ENCODE measurements around the gene FLYWCH1. TPM values are rescaled to one million over a fixed set of nuclear protein-coding genes. Genes with fewer than 3 reads are reported as not detected.

The FLYWCH1 gene
- total RNA-seq, 1 experiment from 2014 or later = 12.5 TPM

- Histone ChIP-seq H3K79me1 (ENCODE audit: insufficient read depth, low read depth, low read length, poor library complexity, severe bottlenecking) (no peaks in the 10 kb centered on the region), H3K4me1 (ENCODE audit: insufficient read depth, low read length) (no peaks in the 10 kb centered on the region), H3K9ac (ENCODE audit: extremely low read depth, insufficient read length, low read length) (no peak overlapping the region), H2BK15ac (ENCODE audit: low read depth, low read length) (no peak overlapping the region), H4K5ac (ENCODE audit: insufficient read length, low read depth, low read length) (no peak overlapping the region), H2BK5ac (ENCODE audit: insufficient read length, low read length) (no peak overlapping the region), H3K14ac (ENCODE audit: insufficient read depth, low read length) (no peak overlapping the region), H2BK12ac (ENCODE audit: insufficient read length, low read depth, low read length) (no peak overlapping the region), H3K79me2 (ENCODE audit: insufficient read depth, low read length) (no peaks in the 10 kb centered on the region), H3K56ac (ENCODE audit: insufficient read length, low read depth, low read length) (no peak overlapping the region), H3K27ac (ENCODE audit: insufficient read length, low read depth, low read length) (no peak overlapping the region), H3K9me3 (ENCODE audit: control insufficient read depth, low read depth, low read length) (no peaks in the 10 kb centered on the region), H3K27me3 (ENCODE audit: insufficient read depth, low read length) (peaks cover 3% of the 10 kb centered on the region; the same call in 1 of the 2 replicates), H3K18ac (ENCODE audit: insufficient read length, low read depth, low read length) (no peak overlapping the region), H2AK5ac (ENCODE audit: insufficient read length, low read length) (no peak overlapping the region), H3K4me2 (ENCODE audit: insufficient read depth, insufficient read length, low read length) (peak overlapping the region; percentile 48), H4K8ac (replicated peaks; ENCODE audit: insufficient read length, low read depth, low read length) (no peak overlapping the region), H4K20me1 (ENCODE audit: control insufficient read depth, insufficient read depth, insufficient read length) (no peaks in the 10 kb centered on the region), H4K91ac (ENCODE audit: insufficient read length, low read depth, low read length) (no peak overlapping the region), H3T11ph (ENCODE audit: low read length) (no peak overlapping the region), H3K4ac (ENCODE audit: low read depth, low read length) (no peak overlapping the region), H2BK20ac (ENCODE audit: low read depth, low read length, poor library complexity, severe bottlenecking) (no peak overlapping the region), H2AFZ (ENCODE audit: low read length) (no peak overlapping the region), H3K23me2 (ENCODE audit: insufficient read length, low read depth, low read length, poor library complexity, severe bottlenecking) (peaks cover 2% of the 10 kb centered on the region), H2BK120ac (ENCODE audit: low read depth, low read length, poor library complexity, severe bottlenecking) (no peak overlapping the region), H3K23ac (ENCODE audit: insufficient read length, low read depth, low read length) (no peak overlapping the region)
- Mint-ChIP-seq H3K4me3 (peak overlapping the region; percentile 79 to 83), H3K27me3 (ENCODE audit: low read depth) (peaks cover 72% of the 10 kb centered on the region), H3K36me3 (ENCODE audit: insufficient read depth in 1 of 3, low read depth in 3 of 3) (no peaks in the 10 kb centered on the region; a peak in 1 of 7 replicates), H3K27ac (no peak overlapping the region), H3K9me3 (no peaks in the 10 kb centered on the region), H3K4me1 (0 out of 4 replicates have a peak, but pooled peaks cover 0 to 3% of the 10 kb centered on the region in 2 experiments)
- no CpG with 5 or more reads among the region's 8 CpGs for WGBS (ENCODE audit: extremely low coverage, insufficient read length, low lambda C conversion rate)
- no peak for DNase-seq
- TF ChIP-seq, protein P1, sequence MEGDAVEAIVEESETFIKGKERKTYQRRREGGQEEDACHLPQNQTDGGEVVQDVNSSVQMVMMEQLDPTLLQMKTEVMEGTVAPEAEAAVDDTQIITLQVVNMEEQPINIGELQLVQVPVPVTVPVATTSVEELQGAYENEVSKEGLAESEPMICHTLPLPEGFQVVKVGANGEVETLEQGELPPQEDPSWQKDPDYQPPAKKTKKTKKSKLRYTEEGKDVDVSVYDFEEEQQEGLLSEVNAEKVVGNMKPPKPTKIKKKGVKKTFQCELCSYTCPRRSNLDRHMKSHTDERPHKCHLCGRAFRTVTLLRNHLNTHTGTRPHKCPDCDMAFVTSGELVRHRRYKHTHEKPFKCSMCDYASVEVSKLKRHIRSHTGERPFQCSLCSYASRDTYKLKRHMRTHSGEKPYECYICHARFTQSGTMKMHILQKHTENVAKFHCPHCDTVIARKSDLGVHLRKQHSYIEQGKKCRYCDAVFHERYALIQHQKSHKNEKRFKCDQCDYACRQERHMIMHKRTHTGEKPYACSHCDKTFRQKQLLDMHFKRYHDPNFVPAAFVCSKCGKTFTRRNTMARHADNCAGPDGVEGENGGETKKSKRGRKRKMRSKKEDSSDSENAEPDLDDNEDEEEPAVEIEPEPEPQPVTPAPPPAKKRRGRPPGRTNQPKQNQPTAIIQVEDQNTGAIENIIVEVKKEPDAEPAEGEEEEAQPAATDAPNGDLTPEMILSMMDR (conservative IDR thresholded peaks at IDR 0.05) = no peak
These were observed 44.1 kb upstream of the FLYWCH1 start for GRCh38 chr16:2867661-2867986.

All from H9 (cell line).